ENCODE results near the gene ANXA4.
"Not testable (repeated sequence)": the region's sequence is repeated elsewhere in the genome, so short reads cannot be mapped to it uniquely, and the experiment has no call there.

The ANXA4 gene

GRCh38 chr2:69720404-69720803 is 21.5 kb upstream of the ANXA4 start:
- DNase-seq (ENCODE audit: low spot score), result peak; percentile 37

DNA sequence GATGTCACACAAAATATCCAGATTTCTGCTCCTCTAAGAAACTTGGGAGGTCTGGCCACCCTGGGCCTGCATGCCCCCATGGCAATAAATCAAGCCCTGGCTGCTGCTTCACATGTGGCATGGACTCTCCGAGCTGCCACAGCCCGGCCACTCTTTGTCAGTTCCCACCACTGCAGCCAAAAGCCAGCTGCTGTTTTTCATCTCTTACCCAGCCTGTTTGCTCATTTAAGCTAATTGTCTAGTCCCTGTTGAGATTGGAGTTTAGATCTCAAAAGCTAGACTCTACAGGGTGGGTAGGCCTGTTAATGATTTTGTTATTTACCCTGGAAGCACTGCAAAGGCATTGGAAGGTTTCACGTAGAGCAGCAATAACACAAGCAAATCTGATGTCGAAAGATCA is 20.9 kb upstream of the ANXA4 start:
- no peak for DNase-seq (ENCODE audit: low spot score)

- no peak for DNase-seq (ENCODE audit: low spot score)
Observed at GRCh38 chr2:69723791-69724190, 18.1 kb upstream of the ANXA4 start.

- DNase-seq (ENCODE audit: low spot score), result peak; percentile 59
Observed at GRCh38 chr2:69724540-69725159, 17.3 kb upstream of the ANXA4 start.

DNA sequence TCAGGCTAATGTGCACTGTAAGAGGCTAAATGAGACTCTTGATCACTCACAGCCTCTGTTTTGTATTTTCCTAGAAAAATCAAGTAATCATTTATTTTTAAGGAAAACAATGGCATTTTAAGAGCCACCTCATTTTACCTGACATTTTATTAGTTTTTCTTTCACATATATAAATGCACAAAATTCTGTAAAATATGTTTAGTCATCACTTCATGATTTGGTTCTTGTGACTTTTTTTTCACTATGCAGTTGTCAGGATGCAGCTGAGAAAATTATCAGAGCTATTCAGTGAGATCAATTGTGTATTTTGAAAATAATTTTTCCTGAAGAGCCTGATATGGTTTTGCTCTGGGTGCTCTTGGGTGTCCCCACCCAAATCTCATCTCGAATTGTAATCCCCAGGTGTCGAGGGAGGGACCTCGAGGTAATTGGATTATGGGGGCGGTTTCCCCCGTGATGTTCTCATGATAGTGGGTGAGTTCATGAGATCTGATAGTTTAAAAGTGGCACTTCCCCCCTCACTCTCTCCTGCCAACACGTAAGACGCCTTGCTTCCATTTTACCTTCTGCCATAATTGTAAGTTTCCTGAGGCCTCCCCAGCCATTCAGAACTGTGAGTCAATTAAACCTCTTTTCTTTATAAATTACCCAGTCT is 16.1 kb upstream of the ANXA4 start:
- DNase-seq (ENCODE audit: low spot score), result no peak

- DNase-seq (ENCODE audit: low spot score), result no peak
Observed at GRCh38 chr2:69729266-69729665, 12.7 kb upstream of the ANXA4 start.

GRCh38 chr2:69729781-69730180 is 12.2 kb upstream of the ANXA4 start:
- no peak for DNase-seq (ENCODE audit: low spot score)

- no peak for DNase-seq (ENCODE audit: low spot score)
Observed at GRCh38 chr2:69731147-69731970, 10.6 kb upstream of the ANXA4 start.

GRCh38 chr2:69733342-69734034 is 8.4 kb upstream of the ANXA4 start:
- DNase-seq (ENCODE audit: low spot score), result no peak

DNA sequence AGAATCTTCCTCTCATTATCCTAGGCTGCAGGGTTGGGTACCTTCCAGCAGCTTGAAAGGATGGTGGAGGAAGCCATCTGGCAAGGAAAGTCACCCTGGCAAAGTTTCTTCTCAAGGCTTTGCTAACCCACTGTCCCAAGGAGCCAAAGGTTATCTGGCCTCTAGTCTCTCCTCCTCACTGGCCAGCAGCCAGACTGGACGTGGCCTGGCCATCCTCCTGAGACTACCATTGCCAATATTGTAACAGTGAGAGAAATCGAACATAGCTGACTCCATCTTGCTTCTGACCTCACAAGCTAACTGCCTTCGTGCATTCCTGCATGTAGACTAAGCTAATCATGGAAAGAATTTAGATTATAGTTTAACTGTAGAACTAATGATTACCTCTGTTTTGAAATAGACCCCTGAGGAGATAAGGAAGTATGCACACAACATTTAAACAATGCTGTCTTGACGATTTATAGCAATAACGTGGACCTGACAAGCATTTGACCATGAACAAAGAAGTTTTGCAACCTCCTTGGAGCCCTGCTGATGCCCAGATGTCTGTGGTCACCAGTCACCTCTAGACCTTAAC is 7.8 kb upstream of the ANXA4 start:
- DNase-seq (ENCODE audit: low spot score), result peak; percentile 43

- DNase-seq (ENCODE audit: low spot score), result no peak
Observed at GRCh38 chr2:69734854-69735544, 6.9 kb upstream of the ANXA4 start.

GRCh38 chr2:69735686-69736085 is 6.2 kb upstream of the ANXA4 start:
- DNase-seq (ENCODE audit: low spot score), result no peak

DNA sequence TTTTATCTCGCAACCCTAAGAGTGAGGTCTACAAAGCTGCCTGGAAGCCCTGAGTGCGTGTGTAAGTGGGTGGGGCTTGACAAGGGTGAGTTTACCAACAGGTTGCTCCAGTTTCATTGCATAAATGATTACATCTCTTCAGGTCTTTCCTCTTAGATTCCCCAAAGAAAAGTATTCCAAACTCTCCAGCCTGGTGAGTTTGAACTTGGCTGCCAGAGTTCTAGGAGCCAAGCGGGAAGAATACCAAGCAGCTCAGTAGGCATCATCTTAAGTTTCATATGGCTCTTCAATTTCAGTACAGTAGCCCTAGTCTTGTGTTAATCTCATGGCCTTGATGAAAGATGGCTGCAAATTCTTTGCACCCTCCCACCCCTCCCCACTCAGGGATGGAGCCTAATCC is 3.8 kb upstream of the ANXA4 start:
- not testable (repeated sequence) for DNase-seq (ENCODE audit: low spot score)

GRCh38 chr2:69740502-69740951 is 1.4 kb upstream of the ANXA4 start:
- DNase-seq (ENCODE audit: low spot score), result no peak

DNA sequence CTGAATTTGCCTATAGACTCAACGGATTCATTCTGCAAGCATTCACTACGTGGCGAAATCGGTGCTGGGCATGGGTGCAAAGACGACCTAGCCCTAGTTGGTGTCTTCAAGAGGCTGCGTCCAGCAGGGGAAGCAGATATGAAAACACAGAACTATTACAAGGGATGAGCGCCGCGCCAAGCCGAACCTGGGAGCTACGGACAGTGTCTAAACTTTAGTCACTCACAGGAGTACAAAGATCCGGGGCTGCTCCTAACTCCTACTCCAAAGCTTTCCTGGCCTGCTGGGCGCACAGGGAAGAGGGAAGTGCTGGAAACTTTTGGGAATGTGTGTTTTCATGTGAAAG is 732 bp upstream of the ANXA4 start:
- peak; percentile 60 for DNase-seq (ENCODE audit: low spot score)

GRCh38 chr2:69742322-69742952 is 503 bp downstream of the ANXA4 start:
- DNase-seq (ENCODE audit: low spot score), result no peak

DNA sequence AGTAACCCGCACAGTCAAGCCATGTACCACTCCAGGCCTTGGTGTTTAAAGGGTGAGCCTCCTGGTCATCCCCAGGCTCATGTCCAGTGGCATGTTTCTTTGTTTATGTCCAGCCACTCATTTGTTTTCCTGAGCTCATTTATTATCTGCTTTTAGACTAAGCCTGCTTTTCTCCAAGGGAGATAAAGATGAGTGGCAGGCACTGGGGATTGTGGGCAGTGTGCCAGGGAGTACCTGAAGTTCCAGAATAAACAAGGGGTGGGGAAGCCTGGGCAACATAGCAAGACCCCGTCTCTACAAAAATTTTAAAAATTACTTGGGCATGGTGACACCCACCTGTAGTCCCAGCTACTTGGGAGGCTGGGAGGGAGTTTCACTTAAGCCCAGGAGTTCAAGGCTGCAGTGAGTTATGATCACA is 1.9 kb downstream of the ANXA4 start:
- DNase-seq (ENCODE audit: low spot score), result no peak

GRCh38 chr2:69744456-69744855 is 2.5 kb downstream of the ANXA4 start:
- DNase-seq (ENCODE audit: low spot score), result no peak

GRCh38 chr2:69745035-69745434 is 3.1 kb downstream of the ANXA4 start:
- no peak for DNase-seq (ENCODE audit: low spot score)

DNA sequence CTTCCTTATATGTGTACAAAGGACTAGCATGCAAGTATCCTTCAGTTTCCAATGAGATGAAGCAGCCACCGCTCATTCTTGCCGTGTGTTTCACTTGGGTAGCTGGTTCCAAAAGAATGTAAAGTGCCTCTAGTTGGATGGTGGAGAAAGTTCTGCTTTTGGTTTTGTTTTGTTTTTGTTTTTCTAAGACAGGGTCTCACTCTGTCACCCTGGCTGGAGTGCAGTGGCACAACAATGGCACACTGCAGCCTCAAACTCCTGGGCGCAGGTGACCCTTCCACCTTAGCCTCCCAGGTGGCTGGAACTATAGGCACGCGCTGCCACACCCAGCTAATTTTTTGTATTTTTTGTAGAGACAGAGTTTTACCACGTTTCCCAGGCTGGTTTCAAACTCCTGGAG is 8.3 kb downstream of the ANXA4 start:
- DNase-seq (ENCODE audit: low spot score), result no peak

Data from HuH-7 (cell line).